ENCODE data around the gene PLRG1.
"Not testable (repeated sequence)": the region's sequence is repeated elsewhere in the genome, so short reads cannot be mapped to it uniquely, and the experiment has no call there.

PLRG1 gene

GRCh38 chr4:154597798-154598774, 47.9 kb upstream of the PLRG1 start:
- ChIA-PET CTCF (interaction anchor here (1.1 kb wide), 1 partner anchor 21 kb away, joined by 3 read pairs; no protein-coding TSS in a partner anchor), POLR2A (no interaction called here)
- Histone ChIP-seq H3K36me3 (ENCODE audit: control insufficient read depth in 2 of 2, insufficient read depth in 1 of 2, low read length in 2 of 2) (no peaks in the 10 kb centered on the region), H3K27ac (ENCODE audit: extremely low read depth, low read depth, low read length) (no peak overlapping the region), H3K9me3 (ENCODE audit: control insufficient read depth, insufficient read depth, low read depth, low read length) (no peaks in the 10 kb centered on the region), H3K4me3 (ENCODE audit: low read depth, low read length) (no peak overlapping the region), H3K4me1 (ENCODE audit: control insufficient read depth, insufficient read depth, low read length) (no peaks in the 10 kb centered on the region)
- TF ChIP-seq ZNF544 (tag by site-specific recombination; IDR thresholded peaks at IDR 0.05) (no peak), ZNF19 (tag by site-specific recombination; IDR thresholded peaks at IDR 0.05; ENCODE audit: low read depth) (no peak), ZNF157 (tag by site-specific recombination; IDR thresholded peaks at IDR 0.05) (no peak), ZNF555 (tag by site-specific recombination; conservative IDR thresholded peaks at IDR 0.05) (no peak), MZF1 (tag by site-specific recombination; IDR thresholded peaks at IDR 0.05; ENCODE audit: borderline replicate concordance) (no peak)

DNA sequence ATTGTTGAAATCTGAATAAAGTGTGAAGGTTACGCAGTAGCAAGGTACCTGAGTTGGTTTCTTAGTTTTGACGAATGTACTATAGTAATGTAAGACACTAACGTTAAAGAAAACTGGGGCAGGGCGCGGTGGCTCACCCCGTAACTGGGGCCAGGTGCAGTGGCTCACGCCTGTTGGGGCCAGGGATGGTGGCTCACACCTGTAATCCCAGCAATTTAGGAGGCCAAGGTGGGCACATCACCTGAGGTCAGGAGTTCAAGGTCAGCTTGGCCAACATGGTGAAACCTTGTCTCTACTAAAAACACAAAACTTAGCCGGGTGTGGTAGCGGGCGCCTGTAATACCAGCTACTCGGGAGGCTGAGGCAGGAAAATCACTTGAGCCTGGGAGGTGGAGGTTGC, 47.1 kb upstream of the PLRG1 start:
- CTCF ChIA-PET = interaction anchor here (1.1 kb wide), 1 partner anchor 21 kb away, joined by 3 read pairs; no protein-coding TSS in a partner anchor
- H3K27ac ChIP-seq (ENCODE audit: extremely low read depth, low read depth, low read length); H3K36me3 ChIP-seq (ENCODE audit: control insufficient read depth in 2 of 2, insufficient read depth in 1 of 2, low read length in 2 of 2); H3K9me3 ChIP-seq (ENCODE audit: control insufficient read depth, insufficient read depth, low read depth, low read length); H3K4me1 ChIP-seq (ENCODE audit: control insufficient read depth, insufficient read depth, low read length); H3K4me3 ChIP-seq (ENCODE audit: low read depth, low read length); POLR2A ChIA-PET: not testable (repeated sequence)

GRCh38 chr4:154595807-154596206, 45.6 kb upstream of the PLRG1 start:
- H3K9me3 ChIP-seq (ENCODE audit: control insufficient read depth, insufficient read depth, low read depth, low read length) = no peaks in the 10 kb centered on the region

GRCh38 chr4:154594343-154594742, 44.1 kb upstream of the PLRG1 start:
- POLR2A ChIA-PET = not testable (repeated sequence)

More at GRCh38 chr4:154595807-154596206, 45.6 kb upstream of the PLRG1 start:
- Histone ChIP-seq H3K4me1 (ENCODE audit: control insufficient read depth, insufficient read depth, low read length) (no peaks in the 10 kb centered on the region), H3K36me3 (ENCODE audit: control insufficient read depth in 2 of 2, insufficient read depth in 1 of 2, low read length in 2 of 2) (no peaks in the 10 kb centered on the region), H3K4me3 (ENCODE audit: low read depth, low read length) (no peak overlapping the region), H3K27ac (ENCODE audit: extremely low read depth, low read depth, low read length) (no peak overlapping the region)
- ChIA-PET POLR2A (no interaction called here), CTCF (interaction anchor here (0.8 to 1.9 kb wide), 3 partner anchors 23 to 42 kb away, joined by 3 to 7 read pairs (median 7); no protein-coding TSS in a partner anchor)
- TF ChIP-seq, protein P1, sequence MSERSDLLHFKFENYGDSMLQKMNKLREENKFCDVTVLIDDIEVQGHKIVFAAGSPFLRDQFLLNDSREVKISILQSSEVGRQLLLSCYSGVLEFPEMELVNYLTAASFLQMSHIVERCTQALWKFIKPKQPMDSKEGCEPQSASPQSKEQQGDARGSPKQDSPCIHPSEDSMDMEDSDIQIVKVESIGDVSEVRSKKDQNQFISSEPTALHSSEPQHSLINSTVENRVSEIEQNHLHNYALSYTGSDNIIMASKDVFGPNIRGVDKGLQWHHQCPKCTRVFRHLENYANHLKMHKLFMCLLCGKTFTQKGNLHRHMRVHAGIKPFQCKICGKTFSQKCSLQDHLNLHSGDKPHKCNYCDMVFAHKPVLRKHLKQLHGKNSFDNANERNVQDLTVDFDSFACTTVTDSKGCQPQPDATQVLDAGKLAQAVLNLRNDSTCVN (tag by site-specific recombination; optimal IDR thresholded peaks at IDR 0.05) = no peak
- peak; percentile 51; the same call in 1 of the 2 replicates for TF ChIP-seq OSR2 (tag by site-specific recombination; IDR thresholded peaks at IDR 0.05)

DNA sequence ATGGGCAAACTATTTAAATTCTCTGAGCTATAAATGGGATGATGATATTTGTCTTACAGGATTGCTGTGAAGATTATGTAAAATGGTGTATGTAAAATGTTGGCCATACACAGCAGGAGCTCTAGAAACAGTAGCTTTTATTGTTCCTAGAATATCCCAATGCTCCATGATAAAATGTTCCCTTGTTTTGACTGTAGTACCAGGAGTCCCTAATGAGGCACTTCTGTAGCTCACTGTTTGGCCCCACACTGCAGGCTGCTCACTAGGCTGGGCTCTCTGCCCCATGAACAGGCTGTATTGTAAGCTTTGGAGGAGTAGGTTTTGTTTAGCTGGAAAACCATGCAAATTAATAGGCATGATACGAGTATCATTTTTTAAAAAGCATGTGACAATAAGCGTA, 43.7 kb upstream of the PLRG1 start:
- TF ChIP-seq ZXDB (tag by site-specific recombination; IDR thresholded peaks at IDR 0.05) (no peak), ZNF280C (tag by site-specific recombination; IDR thresholded peaks at IDR 0.05) (no peak), ZNF335 (tag by site-specific recombination; conservative IDR thresholded peaks at IDR 0.05) (no peak), ZNF354C (tag by site-specific recombination; IDR thresholded peaks at IDR 0.05; ENCODE audit: borderline replicate concordance, low read depth) (no peak)
- CTCF ChIA-PET = interaction anchor here (0.5 to 0.8 kb wide), 2 partner anchors 41 to 427 kb away, joined by 3 read pairs; no protein-coding TSS in a partner anchor
- Histone ChIP-seq H3K9me3 (ENCODE audit: control insufficient read depth, insufficient read depth, low read depth, low read length) (no peaks in the 10 kb centered on the region), H3K27ac (ENCODE audit: extremely low read depth, low read depth, low read length) (no peak overlapping the region), H3K4me3 (ENCODE audit: low read depth, low read length) (no peak overlapping the region), H3K4me1 (ENCODE audit: control insufficient read depth, insufficient read depth, low read length) (no peaks in the 10 kb centered on the region), H3K36me3 (ENCODE audit: control insufficient read depth in 2 of 2, insufficient read depth in 1 of 2, low read length in 2 of 2) (no peaks in the 10 kb centered on the region)
- POLR2A ChIA-PET = no interaction called here

More at GRCh38 chr4:154594343-154594742, 44.1 kb upstream of the PLRG1 start:
- H3K9me3 ChIP-seq (ENCODE audit: control insufficient read depth, insufficient read depth, low read depth, low read length); H3K27ac ChIP-seq (ENCODE audit: extremely low read depth, low read depth, low read length); H3K36me3 ChIP-seq (ENCODE audit: control insufficient read depth in 2 of 2, insufficient read depth in 1 of 2, low read length in 2 of 2); H3K4me3 ChIP-seq (ENCODE audit: low read depth, low read length); H3K4me1 ChIP-seq (ENCODE audit: control insufficient read depth, insufficient read depth, low read length): not testable (repeated sequence)
- CTCF ChIA-PET = interaction anchor here (0.8 to 1.9 kb wide), 4 partner anchors 35 to 307 kb away, joined by 3 to 7 read pairs (median 4); no protein-coding TSS in a partner anchor
